NT2/D1 (cell line): Measurements from ENCODE around the gene HSPA14.

ENCODE experiments used
- YY1 ChIP-seq: IDR thresholded peaks from 2 replicates; pipeline ENCODE4 v1.6.1; 2011; ENCODE audit not compliant: insufficient read length, insufficient read depth
- ZNF274 ChIP-seq: IDR thresholded peaks from 2 replicates; pipeline ENCODE4 v1.6.1; 2011; ENCODE audit warnings: mild to moderate bottlenecking, low read depth, low read length

DNA sequence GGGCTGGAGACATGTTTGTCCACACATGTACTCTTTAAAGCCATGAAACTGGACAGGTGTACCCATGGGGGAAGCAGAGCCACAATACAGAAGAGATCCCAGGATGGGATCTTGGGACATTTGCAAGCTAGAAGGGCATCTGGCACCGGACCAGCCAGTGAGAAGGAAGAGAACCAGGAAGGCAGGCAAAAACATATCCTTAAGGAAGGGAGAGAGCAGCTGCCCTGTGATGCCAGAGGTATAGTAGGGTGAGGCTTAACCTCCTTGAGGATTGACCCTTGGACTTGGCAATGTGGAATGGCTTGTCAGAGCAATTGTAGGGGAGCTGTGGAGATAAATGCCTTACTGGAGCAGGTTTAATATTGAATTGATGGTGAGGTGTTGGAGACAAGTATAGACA, 22.7 kb downstream of the HSPA14 start:
- TF ChIP-seq ZNF274, result no peak
- TF ChIP-seq YY1, result no peak
